Central memory CD4-positive, alpha-beta T cell (primary cell): ENCODE measurements around the gene MCM8.

Source experiments
- DNase-seq: peaks from one replicate; pipeline ENCODE4 v3.0.0; 2022

The MCM8 gene

GRCh38 chr20:6046432-6046831 is 96.0 kb downstream of the MCM8 start:
- DNase-seq, result no peak

GRCh38 chr20:6048391-6048790 is 97.9 kb downstream of the MCM8 start:
- no peak for DNase-seq
